Aorta (tissue), 5 donors: ENCODE measurements around the gene MESD. TPM values are rescaled to one million over a fixed set of nuclear protein-coding genes. Genes with fewer than 3 reads are reported as not detected.
A peak's percentile ranks its signal among the peaks of the same experiment; 100 is the strongest.

Experiments
- ATAC-seq: fragments of 200-7000 bp; cut with Tn5 transposase; one replicate; pipeline ENCODE4 v1.9.1; 2022; ENCODE audit warnings: moderate library complexity; ENCODE audit not compliant: low FRiP score
- DNase-seq, 2 donors: peaks; one replicate each; pipeline ENCODE4 v3.0.0-alpha.2; 2020
- H3K27ac ChIP-seq, 2 donors: one replicate each; pipeline ENCODE4 v1.5.1; 2013; ENCODE audit warnings: low read length in 2 of 2, mild to moderate bottlenecking in 2 of 2, moderate library complexity in 2 of 2, control low read depth in 1 of 2, inconsistent platforms in 1 of 2, low read depth in 1 of 2
- H3K27me3 ChIP-seq, 2 donors: one replicate each; pipeline ENCODE4 v1.6.1; 2013; ENCODE audit warnings: control low read depth in 1 of 2, low read length in 1 of 2, mild to moderate bottlenecking in 1 of 2, moderate library complexity in 1 of 2; ENCODE audit not compliant: insufficient read depth in 2 of 2, control insufficient read depth in 1 of 2
- H3K36me3 ChIP-seq, 2 donors: one replicate each; pipeline ENCODE4 v1.6.1; 2013; ENCODE audit warnings: control low read depth in 1 of 2, low read length in 1 of 2, mild to moderate bottlenecking in 1 of 2; ENCODE audit not compliant: insufficient read depth in 2 of 2, control insufficient read depth in 1 of 2
- H3K4me1 ChIP-seq, 2 donors: one replicate each; pipeline ENCODE4 v1.6.1; 2013; ENCODE audit warnings: low read length in 2 of 2, control low read depth in 1 of 2, mild to moderate bottlenecking in 1 of 2, moderate library complexity in 1 of 2; ENCODE audit not compliant: insufficient read depth in 2 of 2, control insufficient read depth in 1 of 2
- H3K4me3 ChIP-seq, 2 donors: one replicate each; pipeline ENCODE4 v1.5.1; 2013; ENCODE audit warnings: low read length in 2 of 2, control low read depth in 1 of 2, mild to moderate bottlenecking in 1 of 2
- H3K9me3 ChIP-seq: one replicate; pipeline ENCODE4 v1.6.1; 2013; ENCODE audit warnings: mild to moderate bottlenecking, low read length; ENCODE audit not compliant: control insufficient read depth
- WGBS, 2 donors: extraction: QIAGEN DNeasy Blood & Tissue Kit; methylation state at CpG; one replicate each; pipeline ENCODE4 v1.1.7; 2013; 5-methylcytosine and 5-hydroxymethylcytosine counted together
- intact Hi-C, 2 donors: fragments of 100-400 bp; cut with DNase I; formaldehyde crosslinking; loops; one replicate each; pipeline versions ENCODE4 v1.14.2 to v1.15.0; 2022
- polyA plus RNA-seq, 2 donors: library from polyadenylated mRNA; stranded (reverse); fragments of 200-250 nt; gene quantifications; one replicate each; pipeline ENCODE4 v1.2.3, GENCODE V29; 2013
- total RNA-seq, 2 donors: library from RNA; stranded (reverse); fragmentation: NEBNext Ultra II Directional; extraction: Animal tissue kit (Norgen Biotek cat#: 25700); gene quantifications; one replicate each; pipeline ENCODE4 v1.2.1, GENCODE V29; 2021
- donor health status: healthy with polysubstance abuse.
- donor health status: Bipolar disorder and iron deficiency.
- donor health status: DM: no; HTN: no; CAD: no.
- donor health status: DM: no; HTN: no; CAD: no.
- donor health status: DM: yes; HTN: yes; CAD: no.

The MESD gene
- total and polyA plus RNA-seq, 4 donors: 11.2 to 31.0 (median 20.1) TPM

DNA sequence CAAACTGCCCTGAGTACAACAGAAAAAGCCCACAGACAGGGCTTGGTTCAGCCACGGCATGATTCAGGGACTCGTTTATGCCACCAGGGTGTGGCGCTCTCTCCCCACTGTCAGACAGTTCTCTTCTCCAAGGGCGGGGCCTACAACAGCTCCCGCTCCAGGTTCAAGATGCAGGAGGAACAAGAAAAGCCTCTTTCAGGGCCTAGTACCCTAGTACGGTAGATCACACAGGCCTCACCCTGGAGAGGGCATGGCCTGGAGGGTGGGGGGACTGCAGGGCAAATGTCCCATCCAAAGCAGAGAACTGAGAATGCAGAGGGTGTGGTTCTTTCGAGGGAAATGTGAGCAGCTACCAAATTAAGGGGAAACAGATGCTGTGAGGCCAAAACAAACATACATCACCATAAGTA lies 12.0 kb downstream of the MESD start:
- WGBS, 2 donors: 41 to 46% methylated on average over 7 of the region's 7 CpGs
- H3K27me3 ChIP-seq: no peaks in the 10 kb centered on the region
- no peaks in the 10 kb centered on the region for H3K9me3 ChIP-seq
- H3K4me1 ChIP-seq: no peaks in the 10 kb centered on the region
- H3K36me3 ChIP-seq: no peaks in the 10 kb centered on the region
- intact Hi-C loops: loop anchor here (10.0 kb wide), 2 partner anchors 283 to 287 kb away; partner anchors contain the start of gene ABHD17C (in 2 of the 2)
- no peak overlapping the region for H3K4me3 ChIP-seq
- DNase-seq (peak; percentile 70 to 85), ATAC-seq (peak; percentile 79)
- H3K27ac ChIP-seq: no peak overlapping the region

DNA sequence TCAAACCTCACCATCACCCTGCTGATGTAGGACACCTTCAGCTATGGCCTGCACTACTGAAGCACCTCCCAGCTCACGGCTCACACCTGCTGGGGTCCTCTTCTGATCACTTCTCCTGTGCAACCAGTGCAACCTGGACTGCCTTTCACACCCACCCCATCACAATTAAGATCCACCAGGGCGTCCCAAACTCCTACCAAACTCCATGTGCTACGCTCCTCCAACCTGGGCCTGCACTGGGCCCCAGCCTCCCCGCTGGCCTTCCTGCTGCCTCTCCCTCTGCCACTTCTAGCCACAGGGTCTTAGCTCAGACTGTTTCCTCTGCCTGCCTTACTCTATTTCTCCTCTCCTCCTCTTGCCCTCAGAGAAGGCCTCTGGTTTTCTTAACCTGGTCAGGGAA lies 12.8 kb downstream of the MESD start:
- no peaks in the 10 kb centered on the region for H3K36me3 ChIP-seq
- intact Hi-C loops: loop anchor here (10.0 kb wide), 2 partner anchors 282 to 288 kb away; partner anchors contain the start of gene ABHD17C (in 2 of the 2)
- H3K27ac ChIP-seq: no peak overlapping the region
- no peaks in the 10 kb centered on the region for H3K27me3 ChIP-seq
- no peaks in the 10 kb centered on the region for H3K4me1 ChIP-seq
- H3K4me3 ChIP-seq: no peak overlapping the region
- 88 to 94% methylated on average over 4 of the region's 4 CpGs for WGBS, 2 donors
- no peaks in the 10 kb centered on the region for H3K9me3 ChIP-seq
- ATAC-seq (no peak), DNase-seq (no peak)

DNA sequence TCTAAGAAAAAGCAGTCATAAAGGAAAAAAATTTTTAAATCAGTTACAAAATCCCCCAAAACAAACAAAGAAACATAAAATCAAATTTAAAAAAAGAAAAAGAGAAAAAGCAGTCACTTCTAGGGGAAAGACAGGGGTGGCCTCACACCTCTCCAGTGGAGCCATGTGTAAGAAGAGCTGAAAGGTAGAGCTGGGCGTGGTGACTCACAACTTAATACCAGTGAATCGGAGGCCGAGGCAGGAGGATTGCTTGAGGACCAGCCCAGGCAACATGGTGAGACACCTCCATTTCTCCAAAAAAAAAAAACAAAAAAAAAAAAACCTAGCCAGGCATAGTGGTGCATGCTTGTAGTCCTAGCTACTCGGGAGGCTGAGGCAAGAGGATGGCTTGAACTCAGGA lies 14.7 kb downstream of the MESD start:
- ATAC-seq (no peak), DNase-seq (no peak)
- no peaks in the 10 kb centered on the region for H3K36me3 ChIP-seq
- 97% methylated on average over 4 of the region's 4 CpGs for WGBS, 2 donors
- H3K4me3 ChIP-seq: no peak overlapping the region
- intact Hi-C loops: loop anchor here (5.0 to 10.0 kb wide), 5 partner anchors 198 to 518 kb away; partner anchors contain the start of genes ABHD17C (in 2 of the 2) and CEMIP (in 1 of the 2)
- no peaks in the 10 kb centered on the region for H3K4me1 ChIP-seq
- H3K9me3 ChIP-seq: no peaks in the 10 kb centered on the region
- no peaks in the 10 kb centered on the region for H3K27me3 ChIP-seq
- H3K27ac ChIP-seq: no peak overlapping the region

DNA sequence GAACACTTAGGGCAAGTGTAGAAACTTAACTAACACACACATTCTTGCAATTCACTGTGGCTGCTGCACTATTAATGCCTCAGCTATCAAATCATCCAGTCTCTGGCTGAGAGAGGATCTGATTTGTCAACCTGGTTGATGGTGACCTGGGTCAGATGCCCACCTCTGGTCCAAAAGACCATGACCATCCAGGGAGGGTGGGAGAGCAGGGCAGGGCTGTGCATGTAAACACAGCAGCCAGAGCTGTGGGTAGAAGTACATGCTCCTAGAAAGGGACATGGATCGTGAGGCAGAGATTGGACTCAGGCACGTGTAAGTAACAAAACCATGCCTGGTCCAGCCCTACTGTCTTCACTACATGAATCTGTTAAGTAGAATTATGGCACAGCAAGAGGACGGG lies 17.3 kb downstream of the MESD start:
- no peak overlapping the region for H3K27ac ChIP-seq
- DNase-seq (no peak), ATAC-seq (no peak)
- H3K27me3 ChIP-seq: no peaks in the 10 kb centered on the region
- H3K4me3 ChIP-seq: no peak overlapping the region
- no peaks in the 10 kb centered on the region for H3K9me3 ChIP-seq
- intact Hi-C loops: loop anchor here (5.0 to 10.0 kb wide), 5 partner anchors 195 to 515 kb away; partner anchors contain the start of genes ABHD17C (in 2 of the 2) and CEMIP (in 1 of the 2)
- no peaks in the 10 kb centered on the region for H3K4me1 ChIP-seq
- H3K36me3 ChIP-seq: peaks cover 0 to 2% of the 10 kb centered on the region in 2 donors
- 86 to 89% methylated on average over 3 of the region's 3 CpGs for WGBS, 2 donors

DNA sequence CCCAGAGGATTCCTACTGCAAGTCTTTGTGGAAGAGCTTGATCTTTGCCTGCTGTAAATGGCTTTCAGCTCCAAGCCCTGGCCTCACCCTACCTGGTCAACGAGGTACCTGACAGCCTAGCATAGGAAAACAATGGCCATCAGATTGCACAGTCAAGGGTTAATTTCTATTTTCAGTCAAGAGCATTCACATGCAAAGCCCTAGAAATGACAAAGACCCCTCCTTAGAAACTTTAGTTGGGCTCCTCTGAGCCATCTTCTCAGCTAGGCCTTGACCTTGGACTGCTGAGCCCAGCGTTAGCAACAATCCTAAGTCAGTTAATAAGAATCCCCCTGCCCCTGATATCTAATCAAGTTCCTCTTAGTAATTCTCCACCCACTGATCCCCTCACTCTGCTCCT lies 18.5 kb downstream of the MESD start:
- no peak for ATAC-seq
- Histone ChIP-seq H3K36me3 (peaks cover 0 to 2% of the 10 kb centered on the region in 2 donors), H3K4me3 (no peak overlapping the region), H3K4me1 (no peaks in the 10 kb centered on the region), H3K27ac (no peak overlapping the region), H3K27me3 (no peaks in the 10 kb centered on the region), H3K9me3 (no peaks in the 10 kb centered on the region)
- 79 to 86% methylated on average over 2 of the region's 2 CpGs for WGBS, 2 donors
- DNase-seq: no peak
- intact Hi-C loops: loop anchor here (2.0 to 10.0 kb wide), 7 partner anchors 192 to 514 kb away; partner anchors contain the start of genes ABHD17C (in 2 of the 2) and CEMIP (in 2 of the 2)

DNA sequence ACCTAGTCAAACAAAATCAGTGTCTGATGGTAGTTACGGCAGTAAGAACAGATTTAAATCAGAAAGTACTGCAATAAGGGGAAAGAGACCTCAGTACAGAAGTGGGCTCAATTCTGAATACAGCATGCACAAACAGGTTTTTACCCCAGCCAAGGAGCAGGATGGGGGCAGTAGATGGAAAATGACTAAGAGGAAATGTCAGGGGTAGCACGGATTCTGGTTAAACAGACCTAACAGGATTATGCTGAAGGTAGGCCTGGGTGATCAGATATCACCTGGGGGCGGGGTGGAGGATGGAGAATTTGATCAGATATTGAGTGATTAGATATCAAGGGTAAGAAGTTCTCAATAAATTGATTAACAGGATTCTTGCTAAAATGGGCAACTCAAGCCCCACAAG lies 19.0 kb downstream of the MESD start:
- H3K4me3 ChIP-seq: no peak overlapping the region
- intact Hi-C loops: loop anchor here (2.0 to 10.0 kb wide), 7 partner anchors 192 to 513 kb away; partner anchors contain the start of genes ABHD17C (in 2 of the 2) and CEMIP (in 2 of the 2)
- H3K27ac ChIP-seq: no peak overlapping the region
- no peaks in the 10 kb centered on the region for H3K9me3 ChIP-seq
- DNase-seq (no peak), ATAC-seq (no peak)
- H3K4me1 ChIP-seq: no peaks in the 10 kb centered on the region
- no peaks in the 10 kb centered on the region for H3K27me3 ChIP-seq
- peaks cover 0 to 2% of the 10 kb centered on the region in 2 donors for H3K36me3 ChIP-seq
- WGBS, 2 donors: 80 to 84% methylated on average over 3 of the region's 3 CpGs

DNA sequence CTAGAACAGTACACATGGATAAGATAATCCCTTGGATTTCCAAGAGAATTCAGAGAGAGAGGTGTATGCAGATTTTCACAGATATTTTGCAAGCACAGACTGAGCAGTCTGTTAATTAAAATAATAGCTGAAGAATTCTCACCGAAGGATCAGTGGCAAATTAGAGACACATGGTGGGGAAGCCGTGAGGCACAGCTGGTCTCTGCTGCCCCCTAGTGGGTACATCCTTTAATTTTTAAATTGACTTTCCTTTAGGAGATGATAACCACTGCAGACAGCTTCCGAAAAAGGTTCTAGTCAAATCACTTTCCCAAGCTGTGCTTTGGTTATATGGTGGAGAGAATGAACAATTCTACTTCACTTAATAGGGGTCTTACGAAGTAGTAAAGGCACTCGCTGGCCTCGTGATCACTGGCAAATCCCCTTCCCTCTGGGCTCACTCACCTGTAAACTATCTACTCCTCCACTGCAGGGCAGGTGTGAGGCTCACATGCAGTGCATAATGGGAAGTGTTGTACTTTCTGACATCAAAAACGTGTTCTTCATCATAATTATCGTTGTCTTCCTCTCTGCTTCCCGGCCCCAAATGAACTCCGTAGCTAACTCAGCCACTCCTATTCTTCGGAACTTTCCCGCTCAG lies 19.5 kb downstream of the MESD start:
- Histone ChIP-seq H3K9me3 (no peaks in the 10 kb centered on the region), H3K27ac (no peak overlapping the region), H3K36me3 (peaks cover 0 to 2% of the 10 kb centered on the region in 2 donors), H3K4me1 (no peaks in the 10 kb centered on the region), H3K4me3 (no peak overlapping the region), H3K27me3 (no peaks in the 10 kb centered on the region)
- ATAC-seq: peak; percentile 85
- intact Hi-C loops: loop anchor here (2.0 to 10.0 kb wide), 7 partner anchors 191 to 513 kb away; partner anchors contain the start of genes ABHD17C (in 2 of the 2) and CEMIP (in 2 of the 2)
- 56 to 58% methylated on average over 12 of the region's 12 CpGs for WGBS, 2 donors
- DNase-seq: no peak

DNA sequence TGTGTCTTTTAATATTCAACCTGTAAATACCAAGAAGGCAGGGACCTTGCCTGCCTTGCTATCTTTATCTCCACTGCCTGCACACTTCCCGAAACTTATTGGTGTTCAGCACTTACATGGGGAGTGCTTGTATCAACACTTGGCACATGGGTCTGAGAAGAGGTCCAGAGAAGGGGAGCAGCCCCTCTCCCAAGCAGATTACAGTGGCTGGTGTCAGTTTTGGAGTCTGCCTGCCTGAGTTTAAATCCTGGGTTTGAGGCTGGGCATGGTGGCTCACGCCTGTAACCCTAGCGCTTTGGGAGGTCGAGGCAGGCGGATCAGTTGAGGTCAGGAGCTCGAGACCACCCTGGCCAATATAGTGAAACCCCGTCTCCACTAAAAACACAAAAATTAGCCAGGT lies 20.3 kb downstream of the MESD start:
- H3K4me3 ChIP-seq: no peak overlapping the region
- no peaks in the 10 kb centered on the region for H3K9me3 ChIP-seq
- H3K4me1 ChIP-seq: no peaks in the 10 kb centered on the region
- H3K27me3 ChIP-seq: no peaks in the 10 kb centered on the region
- DNase-seq (no peak), ATAC-seq (no peak)
- 85 to 92% methylated on average over 7 of the region's 7 CpGs for WGBS, 2 donors
- H3K36me3 ChIP-seq: peaks cover 0 to 2% of the 10 kb centered on the region in 2 donors
- H3K27ac ChIP-seq: no peak overlapping the region
- intact Hi-C loops: loop anchor here in 1 of 2 donors (5.0 kb wide), 1 partner anchor 512 kb away; no protein-coding TSS in a partner anchor
